Kidney epithelial cell (primary cell): ENCODE data around the gene CDADC1. TPM values are rescaled to one million over a fixed set of nuclear protein-coding genes. Genes with fewer than 3 reads are reported as not detected.
"Not testable (repeated sequence)": the region's sequence is repeated elsewhere in the genome, so short reads cannot be mapped to it uniquely, and the experiment has no call there.

ENCODE experiments used
- DNase-seq: peaks from one replicate; pipeline ENCODE4 v3.0.0-alpha.2; 2010; ENCODE audit warnings: low read depth
- H3K27me3 ChIP-seq: 2 replicates; pipeline ENCODE4 v1.6.0; 2011; ENCODE audit warnings: low read length; ENCODE audit not compliant: control insufficient read depth, insufficient read depth
- H3K36me3 ChIP-seq: 2 replicates; pipeline ENCODE4 v1.5.1; 2011; ENCODE audit warnings: low read length; ENCODE audit not compliant: control insufficient read depth, insufficient read depth
- H3K4me3 ChIP-seq: 2 replicates; pipeline ENCODE4 v1.5.1; 2011; ENCODE audit warnings: low read depth, mild to moderate bottlenecking, control low read depth, low read length
- CTCF ChIP-seq: IDR thresholded peaks from 2 replicates; pipeline ENCODE4 v1.5.1; 2011; ENCODE audit warnings: mild to moderate bottlenecking, moderate library complexity, low read length, control low read depth, inconsistent platforms; ENCODE audit not compliant: insufficient read depth, poor library complexity, severe bottlenecking
- total RNA-seq: library from RNA; depleted of rRNA; stranded (reverse); fragments of >200 nt; gene quantifications from 2 replicates; pipeline ENCODE4 v1.2.3, GENCODE V29; 2015

CDADC1 gene
- total RNA-seq, 1 donor from 2014 or later = 7.6 TPM

GRCh38 chr13:49323344-49323743 lies 75.6 kb downstream of the CDADC1 start:
- TF ChIP-seq CTCF = no peak
- Histone ChIP-seq H3K36me3 (no peaks in the 10 kb centered on the region), H3K27me3 (no peaks in the 10 kb centered on the region), H3K4me3 (no peak overlapping the region)
- no peak for DNase-seq

- no peak for DNase-seq
- Histone ChIP-seq H3K27me3 (no peaks in the 10 kb centered on the region), H3K36me3 (no peaks in the 10 kb centered on the region), H3K4me3 (no peak overlapping the region)
- no peak for TF ChIP-seq CTCF
These were observed 78.6 kb downstream of the CDADC1 start for GRCh38 chr13:49326222-49326917.

DNA sequence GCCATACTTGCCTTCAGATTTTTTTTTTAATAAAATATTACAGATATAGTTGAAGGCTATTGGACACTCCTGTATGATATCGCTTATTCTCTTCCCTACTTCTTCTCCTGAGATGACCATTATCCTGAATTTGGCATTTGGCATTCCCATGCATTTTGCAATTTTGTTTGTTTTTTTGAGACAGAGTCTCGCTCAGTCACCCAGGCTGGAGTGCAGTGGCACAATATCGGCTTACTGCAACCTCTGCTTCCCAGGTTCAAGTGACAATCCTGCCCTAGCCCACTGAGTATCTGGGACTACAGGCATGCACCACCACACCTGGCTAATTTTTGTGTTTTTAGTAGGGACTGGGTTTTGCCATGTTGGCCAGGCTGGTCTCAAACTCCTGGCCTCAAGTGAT lies 79.4 kb downstream of the CDADC1 start:
- not testable (repeated sequence) for H3K36me3 ChIP-seq, H3K4me3 ChIP-seq, DNase-seq, H3K27me3 ChIP-seq

DNA sequence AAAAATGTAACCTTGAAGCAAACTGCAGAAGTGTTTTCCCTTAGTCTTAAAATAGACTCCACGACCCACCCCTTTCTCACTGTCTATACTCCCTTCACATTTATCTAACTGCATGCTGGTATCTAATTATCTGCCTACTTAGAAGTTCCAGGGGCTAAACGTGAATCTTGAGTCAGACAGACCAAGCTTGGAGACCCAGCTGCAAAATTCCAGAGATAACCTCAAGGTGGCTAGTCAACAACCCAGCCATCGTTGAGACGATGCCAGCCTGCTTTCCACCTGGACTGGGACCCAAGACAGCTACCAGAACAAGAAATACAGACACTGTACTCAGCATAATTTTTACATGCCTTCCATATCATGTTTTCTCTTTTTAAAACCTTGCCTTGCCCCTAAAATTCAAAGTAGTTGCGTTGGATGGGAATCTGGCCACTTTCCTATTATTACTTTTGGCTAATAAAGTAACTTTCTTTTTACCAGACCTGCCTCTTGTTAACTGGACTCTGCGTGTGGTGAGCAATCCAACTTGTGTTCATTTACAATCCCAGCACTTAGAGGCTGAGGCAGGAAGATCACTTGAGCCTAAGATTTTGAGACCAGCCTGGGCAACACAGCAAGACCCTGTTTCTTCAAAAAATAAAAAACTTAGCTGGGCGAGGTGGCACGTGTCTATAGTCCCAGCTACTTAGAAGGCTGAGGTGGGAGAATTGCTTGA lies 82.3 kb downstream of the CDADC1 start:
- H3K36me3 ChIP-seq = no peaks in the 10 kb centered on the region
- TF ChIP-seq CTCF = no peak
- H3K4me3 ChIP-seq = no peak overlapping the region
- DNase-seq = no peak
- no peaks in the 10 kb centered on the region for H3K27me3 ChIP-seq

GRCh38 chr13:49330546-49330864 lies 82.8 kb downstream of the CDADC1 start:
- Histone ChIP-seq H3K27me3 (no peaks in the 10 kb centered on the region), H3K36me3 (no peaks in the 10 kb centered on the region), H3K4me3 (no peak overlapping the region)
- DNase-seq = no peak
- TF ChIP-seq CTCF = no peak

DNA sequence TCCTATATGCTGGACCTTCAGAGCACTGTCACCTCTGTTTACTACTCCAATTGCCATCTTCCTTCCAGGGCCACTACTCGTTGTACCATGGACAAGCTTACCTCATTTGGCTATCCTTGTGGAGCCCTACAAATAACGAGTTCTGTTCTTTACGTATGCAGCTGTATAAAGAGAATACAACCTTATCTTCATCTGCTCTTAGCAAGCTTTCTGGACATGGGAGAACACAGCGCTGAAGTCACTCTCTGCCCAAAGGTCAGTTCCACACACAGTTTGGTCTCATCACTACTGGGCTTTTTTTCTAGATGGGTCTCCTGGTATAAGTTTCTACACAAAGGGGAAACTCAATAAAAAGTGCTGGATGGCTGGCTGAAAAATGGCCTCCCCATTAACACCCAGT lies 88.9 kb downstream of the CDADC1 start:
- DNase-seq = no peak
- no peak overlapping the region for H3K4me3 ChIP-seq
- no peaks in the 10 kb centered on the region for H3K27me3 ChIP-seq
- TF ChIP-seq CTCF = no peak
- H3K36me3 ChIP-seq = no peaks in the 10 kb centered on the region
